Testis (tissue), 3 donors: Measurements from ENCODE around the gene TNPO3. TPM values are rescaled to one million over a fixed set of nuclear protein-coding genes. Genes with fewer than 3 reads are reported as not detected.

Source experiments
- DNase-seq: peaks from one replicate; pipeline ENCODE4 v3.0.0-alpha.2; 2019
- H3K27ac ChIP-seq, 2 donors: fragments of 200-600 bp; sonication (generic); one replicate each; pipeline ENCODE4 v1.5.1; 2019
- H3K27me3 ChIP-seq: fragments of 200-600 bp; sonication (generic); one replicate; pipeline ENCODE4 v1.5.1; 2019
- H3K36me3 ChIP-seq: fragments of 200-600 bp; sonication (generic); one replicate; pipeline ENCODE4 v1.5.1; 2017; ENCODE audit warnings: low read depth; ENCODE audit errors: missing control alignments
- H3K4me1 ChIP-seq: fragments of 200-600 bp; sonication (generic); one replicate; pipeline ENCODE4 v1.5.1; 2019
- H3K4me3 ChIP-seq, 2 donors: fragments of 200-600 bp; sonication (generic); one replicate each; pipeline ENCODE4 v1.5.1; 2017 to 2019
- H3K9me3 ChIP-seq: fragments of 200-600 bp; sonication (generic); one replicate; pipeline ENCODE4 v1.5.1; 2017
- CTCF ChIP-seq, 3 experiments: fragments of 450-650 bp in 2 of 3; fragments of 200-600 bp in 1 of 3; sonication (generic) in 1 of 3; IDR thresholded peaks; one replicate each; pipeline ENCODE4 v1.5.1; 2016 to 2019; ENCODE audit warnings: antibody characterized with exemption in 3 of 3, mild to moderate bottlenecking in 2 of 3, moderate library complexity in 1 of 3
- POLR2A ChIP-seq: fragments of 450-650 bp; IDR thresholded peaks from one replicate; pipeline ENCODE4 v1.6.1; 2017; ENCODE audit warnings: antibody characterized with exemption, mild to moderate bottlenecking, moderate library complexity
- WGBS, 2 donors: methylation state at CpG; one replicate each; pipeline ENCODE4 v1.1.5; 2018; 5-methylcytosine and 5-hydroxymethylcytosine counted together
- intact Hi-C: fragments of 100-400 bp; cut with DNase I; formaldehyde crosslinking; loops from one replicate; pipeline ENCODE4 v1.15.1; 2023; ENCODE audit warnings: low total_unique reads
- polyA plus RNA-seq: library from polyadenylated mRNA; stranded (reverse); fragments of 350-450 nt; fragmentation: Illumina TruSeq; extraction: RNeasy Lipid Tissue Mini Kit (QIAGEN cat#74804); gene quantifications from one replicate; pipeline ENCODE4 v1.2.3, GENCODE V29; 2014; ENCODE audit warnings: low read depth, low replicate concordance; ENCODE audit not compliant: insufficient read depth
- total RNA-seq, 2 donors: library from RNA; depleted of rRNA; stranded (reverse); fragments of >200 nt; gene quantifications; one replicate each; pipeline ENCODE4 v1.2.3, GENCODE V29; 2016

Gene TNPO3
- total and polyA plus RNA-seq, 3 donors from 2014 or later, result 52.5 to 62.8 (median 55.5) TPM

GRCh38 chr7:128928882-128929788, 125.8 kb downstream of the TNPO3 start:
- no peaks in the 10 kb centered on the region for H3K4me1 ChIP-seq
- intact Hi-C loops, result no loop called here
- TF ChIP-seq CTCF (IDR thresholded peaks at IDR 0.05) (no peak), POLR2A (no peak)
- no peak overlapping the region for H3K4me3 ChIP-seq
- no peak for DNase-seq
- no peaks in the 10 kb centered on the region for H3K36me3 ChIP-seq
- H3K27me3 ChIP-seq, result no peaks in the 10 kb centered on the region
- H3K9me3 ChIP-seq, result no peaks in the 10 kb centered on the region
- H3K27ac ChIP-seq, result no peak overlapping the region
- WGBS, 2 donors, result 85 to 87% methylated on average over 14 of the region's 14 CpGs

- no peak for DNase-seq
- no peak overlapping the region for H3K27ac ChIP-seq
- no peaks in the 10 kb centered on the region for H3K9me3 ChIP-seq
- no peaks in the 10 kb centered on the region for H3K27me3 ChIP-seq
- H3K36me3 ChIP-seq, result no peaks in the 10 kb centered on the region
- H3K4me1 ChIP-seq, result no peaks in the 10 kb centered on the region
- 93 to 98% methylated on average over 6 to 8 of the region's 8 CpGs for WGBS, 2 donors
- TF ChIP-seq CTCF (IDR thresholded peaks at IDR 0.05) (no peak), POLR2A (no peak)
- H3K4me3 ChIP-seq, result no peak overlapping the region
- intact Hi-C loops, result no loop called here
These were observed 126.6 kb downstream of the TNPO3 start for GRCh38 chr7:128928159-128928813.

- WGBS, 2 donors, result 86 to 87% methylated on average over 7 to 8 of the region's 8 CpGs
- H3K27ac ChIP-seq, result no peak overlapping the region
- intact Hi-C loops, result no loop called here
- DNase-seq, result no peak
- TF ChIP-seq CTCF (IDR thresholded peaks at IDR 0.05), result no peak
- TF ChIP-seq POLR2A, result no peak
- H3K9me3 ChIP-seq, result no peaks in the 10 kb centered on the region
- H3K27me3 ChIP-seq, result no peaks in the 10 kb centered on the region
- no peaks in the 10 kb centered on the region for H3K4me1 ChIP-seq
- H3K4me3 ChIP-seq, result no peak overlapping the region
- H3K36me3 ChIP-seq, result no peaks in the 10 kb centered on the region
These were observed 130.0 kb downstream of the TNPO3 start for GRCh38 chr7:128924707-128925588.

- TF ChIP-seq POLR2A (no peak), CTCF (IDR thresholded peaks at IDR 0.05) (no peak)
These were observed 131.5 kb downstream of the TNPO3 start for GRCh38 chr7:128923411-128923800.

More at GRCh38 chr7:128923411-128923800, 131.5 kb downstream of the TNPO3 start:
- intact Hi-C loops, result no loop called here
- no peak overlapping the region for H3K4me3 ChIP-seq
- no peaks in the 10 kb centered on the region for H3K36me3 ChIP-seq
- no peaks in the 10 kb centered on the region for H3K9me3 ChIP-seq
- no peak overlapping the region for H3K27ac ChIP-seq
- no peaks in the 10 kb centered on the region for H3K4me1 ChIP-seq
- 83 to 86% methylated on average over 3 to 5 of the region's 5 CpGs for WGBS, 2 donors
- no peak for DNase-seq
- H3K27me3 ChIP-seq, result no peaks in the 10 kb centered on the region
